ENCODE measurements around the gene MLEC. TPM values are rescaled to one million over a fixed set of nuclear protein-coding genes. Genes with fewer than 3 reads are reported as not detected.
A peak's percentile ranks its signal among the peaks of the same experiment; 100 is the strongest.

MLEC gene
- total RNA-seq, 1 donor from 2014 or later = 144 TPM

- Mint-ChIP-seq H3K4me1 (ENCODE audit: low read depth) (peaks cover 20% of the 10 kb centered on the region), H3K4me3 (ENCODE audit: unreplicated experiment) (no peak overlapping the region), H3K9me3 (ENCODE audit: low read depth) (no peaks in the 10 kb centered on the region), H3K27me3 (ENCODE audit: low read depth) (no peaks in the 10 kb centered on the region), H3K36me3 (ENCODE audit: low read depth) (no peaks in the 10 kb centered on the region), H3K27ac (ENCODE audit: unreplicated experiment) (no peak overlapping the region)
- no peak for DNase-seq (ENCODE audit: low spot score)
- no peak for TF ChIP-seq CTCF (IDR thresholded peaks at IDR 0.05)
Observed at GRCh38 chr12:120684523-120684932, 2.4 kb upstream of the MLEC start.

GRCh38 chr12:120685522-120685921 is 1.4 kb upstream of the MLEC start:
- Mint-ChIP-seq H3K9me3 (ENCODE audit: low read depth) (no peaks in the 10 kb centered on the region), H3K4me3 (ENCODE audit: unreplicated experiment) (no peak overlapping the region), H3K27ac (ENCODE audit: unreplicated experiment) (no peak overlapping the region), H3K27me3 (ENCODE audit: low read depth) (no peaks in the 10 kb centered on the region), H3K36me3 (ENCODE audit: low read depth) (no peaks in the 10 kb centered on the region), H3K4me1 (ENCODE audit: low read depth) (peaks cover 28% of the 10 kb centered on the region)
- DNase-seq (ENCODE audit: low spot score) = no peak
- TF ChIP-seq CTCF (IDR thresholded peaks at IDR 0.05) = no peak

DNA sequence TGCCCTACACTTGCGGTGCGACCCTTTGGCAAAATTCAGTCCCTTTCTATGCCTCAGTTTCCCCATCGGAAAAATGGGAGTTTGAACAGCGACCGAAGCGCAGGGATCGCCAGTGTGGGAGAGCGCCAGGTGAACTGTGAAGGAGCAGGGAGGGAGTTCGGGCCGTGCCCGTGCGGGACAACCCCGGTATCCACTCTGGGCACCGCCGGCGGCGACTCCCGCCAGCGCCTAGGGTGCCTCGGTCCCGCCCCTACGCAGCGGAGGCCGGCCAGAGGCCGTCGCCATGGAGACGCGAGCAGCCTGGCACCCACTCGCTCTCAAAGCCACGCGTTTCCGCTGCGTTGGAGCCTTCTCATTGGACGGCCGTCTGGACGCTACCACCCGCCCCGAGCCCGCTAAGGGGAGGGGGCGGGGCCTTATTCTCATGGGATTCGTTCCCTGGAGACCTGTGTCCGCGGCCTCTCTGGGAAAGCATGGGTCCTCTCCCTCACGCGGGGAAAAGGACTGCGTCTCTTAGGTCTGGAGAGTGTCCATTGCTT is 729 bp upstream of the MLEC start:
- Mint-ChIP-seq H3K36me3 (ENCODE audit: low read depth) (no peaks in the 10 kb centered on the region), H3K27me3 (ENCODE audit: low read depth) (no peaks in the 10 kb centered on the region), H3K4me3 (ENCODE audit: unreplicated experiment) (peak overlapping the region; percentile 89), H3K4me1 (ENCODE audit: low read depth) (peaks cover 32% of the 10 kb centered on the region), H3K9me3 (ENCODE audit: low read depth) (no peaks in the 10 kb centered on the region), H3K27ac (ENCODE audit: unreplicated experiment) (peak overlapping the region; percentile 97)
- peak; percentile 96 for DNase-seq (ENCODE audit: low spot score)
- TF ChIP-seq CTCF (IDR thresholded peaks at IDR 0.05) = no peak

DNA sequence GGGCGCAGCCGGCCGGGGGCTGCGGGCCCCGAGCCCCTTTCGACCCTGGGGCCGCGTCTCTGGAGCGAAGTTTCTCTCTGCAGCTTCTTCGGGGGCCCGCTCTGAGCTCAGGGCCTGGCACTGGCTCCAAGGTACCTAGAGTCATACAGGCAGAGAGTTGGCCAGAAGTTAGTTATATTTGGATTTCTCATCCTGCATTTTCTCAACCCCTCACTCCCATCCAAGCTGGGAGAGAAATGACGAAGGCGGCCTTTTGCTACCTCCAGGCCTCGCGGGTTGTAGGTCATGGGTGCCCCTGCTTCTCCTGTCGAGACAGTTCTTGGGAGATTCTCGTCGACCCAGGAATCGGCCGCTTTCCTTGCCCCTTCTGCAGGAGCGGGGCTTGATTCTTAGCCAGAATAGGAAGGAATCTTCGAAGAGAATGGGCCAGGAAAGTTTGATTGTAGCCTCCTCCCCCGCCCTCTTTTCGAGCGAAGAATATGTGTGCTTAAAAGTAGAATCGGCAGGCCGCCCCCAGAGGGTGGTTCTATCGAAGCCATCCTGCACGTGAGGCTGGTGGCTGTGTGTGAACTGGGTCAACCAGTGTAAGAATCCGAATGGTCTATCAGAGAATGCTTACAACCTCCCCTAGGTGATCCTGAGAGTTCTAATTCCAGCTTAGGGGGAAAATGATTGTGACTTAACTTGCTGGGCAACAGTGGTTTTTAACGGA is 785 bp downstream of the MLEC start:
- Mint-ChIP-seq H3K36me3 (ENCODE audit: low read depth) (no peaks in the 10 kb centered on the region), H3K27me3 (ENCODE audit: low read depth) (no peaks in the 10 kb centered on the region), H3K4me3 (ENCODE audit: unreplicated experiment) (peak overlapping the region; percentile 80), H3K27ac (ENCODE audit: unreplicated experiment) (peak overlapping the region; percentile 85), H3K4me1 (ENCODE audit: low read depth) (peaks cover 45% of the 10 kb centered on the region), H3K9me3 (ENCODE audit: low read depth) (no peaks in the 10 kb centered on the region)
- TF ChIP-seq CTCF (IDR thresholded peaks at IDR 0.05) = no peak
- DNase-seq (ENCODE audit: low spot score) = no peak

GRCh38 chr12:120688527-120689071 is 1.6 kb downstream of the MLEC start:
- no peaks in the 10 kb centered on the region for H3K27me3 Mint-ChIP-seq (ENCODE audit: low read depth)
- peaks cover 51% of the 10 kb centered on the region for H3K4me1 Mint-ChIP-seq (ENCODE audit: low read depth)
- no peak for DNase-seq (ENCODE audit: low spot score)
- TF ChIP-seq CTCF (IDR thresholded peaks at IDR 0.05) = no peak
- peaks cover 1% of the 10 kb centered on the region for H3K36me3 Mint-ChIP-seq (ENCODE audit: low read depth)
- peak overlapping the region; percentile 85 for H3K27ac Mint-ChIP-seq (ENCODE audit: unreplicated experiment)
- H3K9me3 Mint-ChIP-seq (ENCODE audit: low read depth) = no peaks in the 10 kb centered on the region
- peak overlapping the region; percentile 80 for H3K4me3 Mint-ChIP-seq (ENCODE audit: unreplicated experiment)

Measured in chondrocyte (in vitro differentiated cells).